CD4-positive, alpha-beta memory T cell (primary cell): ENCODE data around the gene PLCB1. TPM values are rescaled to one million over a fixed set of nuclear protein-coding genes. Genes with fewer than 3 reads are reported as not detected.

Experiments
- CTCF ChIA-PET: fragments of 350-600 bp; sonication (Branson Sonifier 250); formaldehyde crosslinking; loops from one replicate; lab custom pipeline; 2021; ENCODE audit warnings: inconsistent platforms; ENCODE audit not compliant: partially characterized antibody; lab: Charles Lee
- POLR2A ChIA-PET: fragments of 350-600 bp; sonication (Branson Sonifier 250); formaldehyde crosslinking; loops from one replicate; lab custom pipeline; 2021; ENCODE audit not compliant: partially characterized antibody; lab: Charles Lee
- DNase-seq, 5 donors: peaks; one replicate each; pipeline versions ENCODE4 v3.0.0 to v3.0.0-alpha.2; 2020 to 2022; ENCODE audit warnings: mixed read lengths in 1 of 5
- H3K27ac ChIP-seq: one replicate; pipeline ENCODE4 v1.7.0; 2013; ENCODE audit warnings: low read depth, low read length
- H3K27me3 ChIP-seq: 2 replicates; pipeline ENCODE4 v1.7.0; 2013; ENCODE audit warnings: mild to moderate bottlenecking, low read length, moderate library complexity; ENCODE audit not compliant: insufficient read depth
- H3K36me3 ChIP-seq: 2 replicates; pipeline ENCODE4 v1.7.0; 2013; ENCODE audit warnings: mild to moderate bottlenecking, low read length, moderate library complexity; ENCODE audit not compliant: insufficient read depth
- H3K4me1 ChIP-seq: 2 replicates; pipeline ENCODE4 v1.7.0; 2013; ENCODE audit warnings: mild to moderate bottlenecking, low read length, moderate library complexity; ENCODE audit not compliant: insufficient read depth
- H3K4me3 ChIP-seq, 2 donors: one replicate each; pipeline ENCODE4 v1.7.0; 2013; ENCODE audit warnings: low read length in 2 of 2, mild to moderate bottlenecking in 1 of 2
- H3K9me3 ChIP-seq, 2 donors: one replicate each; pipeline ENCODE4 v1.7.0; 2013; ENCODE audit warnings: low read length in 2 of 2, control low read depth in 1 of 2; ENCODE audit not compliant: control insufficient read depth in 1 of 2
- H3K27ac Mint-ChIP-seq, 7 donors: one replicate each; pipeline ENCODE4 v1.8.0; 2020 to 2021; ENCODE audit warnings: mixed read lengths in 7 of 7, mild to moderate bottlenecking in 6 of 7, inconsistent platforms in 3 of 7, moderate library complexity in 3 of 7
- H3K27me3 Mint-ChIP-seq, 2 donors: one replicate each; pipeline ENCODE4 v1.8.0; 2020 to 2021; ENCODE audit warnings: mixed read lengths in 2 of 2
- H3K36me3 Mint-ChIP-seq, 2 donors: one replicate each; pipeline ENCODE4 v1.8.0; 2020 to 2021; ENCODE audit warnings: mixed read lengths in 2 of 2, inconsistent platforms in 1 of 2, mild to moderate bottlenecking in 1 of 2
- H3K4me1 Mint-ChIP-seq, 4 donors: one replicate each; pipeline ENCODE4 v1.8.0; 2020 to 2021; ENCODE audit warnings: mixed read lengths in 4 of 4, mild to moderate bottlenecking in 1 of 4
- H3K4me3 Mint-ChIP-seq, 8 donors: one replicate each; pipeline ENCODE4 v1.8.0; 2020 to 2021; ENCODE audit warnings: mixed read lengths in 8 of 8, mild to moderate bottlenecking in 7 of 8, moderate library complexity in 6 of 8, inconsistent platforms in 3 of 8
- H3K9me3 Mint-ChIP-seq, 8 donors: one replicate each; pipeline ENCODE4 v1.8.0; 2020 to 2021; ENCODE audit warnings: mixed read lengths in 8 of 8, mild to moderate bottlenecking in 5 of 8, inconsistent platforms in 3 of 8, moderate library complexity in 1 of 8
- intact Hi-C: fragments of 100-400 bp; cut with micrococcal nuclease; formaldehyde crosslinking; loops from one replicate; pipeline ENCODE4 v1.15.1; 2023
- polyA plus RNA-seq, 2 donors: library from polyadenylated mRNA; unstranded; fragments of 300-500 nt; fragmentation: Illumina TruSeq; gene quantifications; one replicate each; pipeline ENCODE4 v1.2.3, GENCODE V29; 2021
- total RNA-seq, 2 experiments: library from RNA; stranded (reverse); gene quantifications; one replicate each; pipeline ENCODE4 v1.2.3, GENCODE V29; 2021

The PLCB1 gene
- total and polyA plus RNA-seq, 4 experiments from 2014 or later = 5.5 to 9.6 (median 8.2) TPM

- DNase-seq = no peak
- H3K36me3 ChIP-seq = no peaks in the 10 kb centered on the region
- no peaks in the 10 kb centered on the region for H3K27me3 Mint-ChIP-seq
- ChIA-PET CTCF (no interaction called here), POLR2A (no interaction called here)
- H3K27ac Mint-ChIP-seq = no peak overlapping the region
- H3K4me3 ChIP-seq = no peak overlapping the region
- no peak overlapping the region for H3K27ac ChIP-seq
- H3K9me3 Mint-ChIP-seq = no peaks in the 10 kb centered on the region
- H3K4me1 Mint-ChIP-seq = peaks cover 2 to 4% (median 3%) of the 10 kb centered on the region in 4 donors
- intact Hi-C loops = no loop called here
- no peaks in the 10 kb centered on the region for H3K9me3 ChIP-seq
- no peaks in the 10 kb centered on the region for H3K36me3 Mint-ChIP-seq
- H3K4me1 ChIP-seq = no peaks in the 10 kb centered on the region
- no peaks in the 10 kb centered on the region for H3K27me3 ChIP-seq
- H3K4me3 Mint-ChIP-seq = no peak overlapping the region
Measured at GRCh38 chr20:8250539-8251200, 118.6 kb downstream of the PLCB1 start.

- H3K36me3 Mint-ChIP-seq = no peaks in the 10 kb centered on the region
- H3K27ac ChIP-seq = no peak overlapping the region
- peaks cover 2 to 4% (median 3%) of the 10 kb centered on the region in 4 donors for H3K4me1 Mint-ChIP-seq
- no peaks in the 10 kb centered on the region for H3K9me3 ChIP-seq
- no peaks in the 10 kb centered on the region for H3K4me1 ChIP-seq
- H3K9me3 Mint-ChIP-seq = no peaks in the 10 kb centered on the region
- CTCF ChIA-PET = no interaction called here
- no peaks in the 10 kb centered on the region for H3K36me3 ChIP-seq
- POLR2A ChIA-PET = no interaction called here
- no peaks in the 10 kb centered on the region for H3K27me3 ChIP-seq
- DNase-seq = no peak
- no peak overlapping the region for H3K27ac Mint-ChIP-seq
- intact Hi-C loops = no loop called here
- no peak overlapping the region for H3K4me3 Mint-ChIP-seq
- H3K27me3 Mint-ChIP-seq = no peaks in the 10 kb centered on the region
- no peak overlapping the region for H3K4me3 ChIP-seq
Measured at GRCh38 chr20:8251201-8251575, 119.1 kb downstream of the PLCB1 start.

- H3K4me3 Mint-ChIP-seq = no peak overlapping the region
- ChIA-PET CTCF (interaction anchor here (0.8 kb wide), 1 partner anchor 212 kb away, joined by 3 read pairs; no protein-coding TSS in a partner anchor), POLR2A (no interaction called here)
- intact Hi-C loops = no loop called here
- DNase-seq = no peak
- Histone ChIP-seq H3K27ac (no peak overlapping the region), H3K4me1 (no peaks in the 10 kb centered on the region), H3K9me3 (no peaks in the 10 kb centered on the region), H3K27me3 (no peaks in the 10 kb centered on the region), H3K36me3 (no peaks in the 10 kb centered on the region), H3K4me3 (no peak overlapping the region)
- peaks cover 0 to 2% of the 10 kb centered on the region in 2 donors for H3K27me3 Mint-ChIP-seq
- H3K27ac Mint-ChIP-seq = no peak overlapping the region
- no peaks in the 10 kb centered on the region for H3K9me3 Mint-ChIP-seq
- peaks cover 2 to 4% (median 4%) of the 10 kb centered on the region in 4 donors for H3K4me1 Mint-ChIP-seq
- no peaks in the 10 kb centered on the region for H3K36me3 Mint-ChIP-seq
Measured at GRCh38 chr20:8254911-8255582, 123.0 kb downstream of the PLCB1 start.

GRCh38 chr20:8255945-8256632 is 124.0 kb downstream of the PLCB1 start:
- no peaks in the 10 kb centered on the region for H3K4me1 ChIP-seq
- no peaks in the 10 kb centered on the region for H3K36me3 ChIP-seq
- H3K9me3 ChIP-seq = no peaks in the 10 kb centered on the region
- intact Hi-C loops = no loop called here
- Mint-ChIP-seq H3K4me1 (peaks cover 2 to 4% (median 4%) of the 10 kb centered on the region in 4 donors), H3K36me3 (no peaks in the 10 kb centered on the region), H3K27ac (peak overlapping the region in 1 of 7 donors; percentile 60), H3K27me3 (peaks cover 0 to 2% of the 10 kb centered on the region in 2 donors), H3K4me3 (no peak overlapping the region), H3K9me3 (no peaks in the 10 kb centered on the region)
- CTCF ChIA-PET = interaction anchor here (0.8 kb wide), 1 partner anchor 213 kb away, joined by 3 read pairs; no protein-coding TSS in a partner anchor
- no peaks in the 10 kb centered on the region for H3K27me3 ChIP-seq
- POLR2A ChIA-PET = no interaction called here
- no peak overlapping the region for H3K27ac ChIP-seq
- H3K4me3 ChIP-seq = no peak overlapping the region
- no peak for DNase-seq

- Mint-ChIP-seq H3K36me3 (no peaks in the 10 kb centered on the region), H3K27ac (no peak overlapping the region), H3K27me3 (peaks cover 0 to 2% of the 10 kb centered on the region in 2 donors), H3K4me3 (no peak overlapping the region), H3K9me3 (no peaks in the 10 kb centered on the region), H3K4me1 (peaks cover 0 to 1% (median under 1%) of the 10 kb centered on the region in 4 donors)
- intact Hi-C loops = no loop called here
- no peak for DNase-seq
- H3K27ac ChIP-seq = no peak overlapping the region
- CTCF ChIA-PET = no interaction called here
- no peaks in the 10 kb centered on the region for H3K9me3 ChIP-seq
- H3K27me3 ChIP-seq = no peaks in the 10 kb centered on the region
- POLR2A ChIA-PET = no interaction called here
- H3K4me1 ChIP-seq = no peaks in the 10 kb centered on the region
- H3K4me3 ChIP-seq = no peak overlapping the region
- H3K36me3 ChIP-seq = no peaks in the 10 kb centered on the region
Measured at GRCh38 chr20:8260837-8261251, 128.8 kb downstream of the PLCB1 start.

GRCh38 chr20:8262721-8263120 is 130.7 kb downstream of the PLCB1 start:
- CTCF ChIA-PET = no interaction called here
- H3K9me3 Mint-ChIP-seq = no peaks in the 10 kb centered on the region
- Histone ChIP-seq H3K4me3 (no peak overlapping the region), H3K36me3 (no peaks in the 10 kb centered on the region), H3K9me3 (no peaks in the 10 kb centered on the region), H3K27ac (no peak overlapping the region), H3K27me3 (no peaks in the 10 kb centered on the region), H3K4me1 (no peaks in the 10 kb centered on the region)
- no peak overlapping the region for H3K4me3 Mint-ChIP-seq
- H3K4me1 Mint-ChIP-seq = peaks cover 0 to 1% (median 0%) of the 10 kb centered on the region in 4 donors
- no peak for DNase-seq
- H3K27me3 Mint-ChIP-seq = peaks cover 0 to 2% of the 10 kb centered on the region in 2 donors
- H3K27ac Mint-ChIP-seq = no peak overlapping the region
- intact Hi-C loops = no loop called here
- H3K36me3 Mint-ChIP-seq = no peaks in the 10 kb centered on the region
- POLR2A ChIA-PET = interaction anchor here (0.6 kb wide), 1 partner anchor 49 kb away, joined by 3 read pairs; no protein-coding TSS in a partner anchor

- peaks cover 0 to 4% (median 0%) of the 10 kb centered on the region in 8 donors for H3K9me3 Mint-ChIP-seq
- no peak overlapping the region for H3K4me3 ChIP-seq
- intact Hi-C loops = no loop called here
- no peaks in the 10 kb centered on the region for H3K36me3 ChIP-seq
- H3K9me3 ChIP-seq = no peaks in the 10 kb centered on the region
- POLR2A ChIA-PET = no interaction called here
- no peaks in the 10 kb centered on the region for H3K36me3 Mint-ChIP-seq
- DNase-seq = no peak
- no peaks in the 10 kb centered on the region for H3K4me1 ChIP-seq
- H3K27me3 ChIP-seq = no peaks in the 10 kb centered on the region
- peaks cover 0 to 5% (median 1%) of the 10 kb centered on the region in 4 donors for H3K4me1 Mint-ChIP-seq
- H3K27ac ChIP-seq = no peak overlapping the region
- H3K27me3 Mint-ChIP-seq = no peaks in the 10 kb centered on the region
- H3K27ac Mint-ChIP-seq = no peak overlapping the region
- CTCF ChIA-PET = no interaction called here
- no peak overlapping the region for H3K4me3 Mint-ChIP-seq
Measured at GRCh38 chr20:8265588-8265987, 133.5 kb downstream of the PLCB1 start.
